ENCODE results near the gene NIT1. TPM values are rescaled to one million over a fixed set of nuclear protein-coding genes. Genes with fewer than 3 reads are reported as not detected.
A peak's percentile ranks its signal among the peaks of the same experiment; 100 is the strongest.

Gene NIT1
- total RNA-seq, 4 donors from 2014 or later: 28.3 to 58.2 (median 39.6) TPM

DNA sequence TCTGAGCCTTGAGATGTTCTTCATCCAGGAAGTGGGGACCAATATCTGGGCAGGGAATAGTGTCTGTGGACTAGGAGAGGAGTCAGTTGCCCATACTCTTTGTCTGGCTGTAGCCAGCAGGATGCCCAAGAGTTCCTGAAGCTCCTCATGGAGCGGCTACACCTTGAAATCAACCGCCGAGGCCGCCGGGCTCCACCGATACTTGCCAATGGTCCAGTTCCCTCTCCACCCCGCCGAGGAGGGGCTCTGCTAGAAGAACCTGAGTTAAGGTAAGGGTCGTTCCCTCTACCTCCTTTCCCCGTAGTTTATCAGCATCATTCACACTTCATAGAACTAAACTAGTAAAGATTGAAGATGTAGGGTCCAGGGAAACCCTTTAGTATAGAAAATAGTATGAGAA, 44.9 kb downstream of the NIT1 start:
- Histone ChIP-seq H3K27me3 (no peaks in the 10 kb centered on the region), H3K9me3 (no peaks in the 10 kb centered on the region), H3K36me3 (peaks cover 41% of the 10 kb centered on the region), H3K4me1 (peaks cover 53% of the 10 kb centered on the region), H3K27ac (no peak overlapping the region), H3K4me3 (no peak overlapping the region)
- WGBS: 84% methylated on average over 10 of the region's 10 CpGs
- peak in 1 of 2 donors; percentile 73 for DNase-seq (ENCODE audit: low spot score in 2 of 2)
- TF ChIP-seq POLR2AphosphoS5 (IDR thresholded peaks at IDR 0.05) (no peak), EP300 (IDR thresholded peaks at IDR 0.05) (no peak), POLR2A (IDR thresholded peaks at IDR 0.05) (no peak)
- TF ChIP-seq, protein P1, sequence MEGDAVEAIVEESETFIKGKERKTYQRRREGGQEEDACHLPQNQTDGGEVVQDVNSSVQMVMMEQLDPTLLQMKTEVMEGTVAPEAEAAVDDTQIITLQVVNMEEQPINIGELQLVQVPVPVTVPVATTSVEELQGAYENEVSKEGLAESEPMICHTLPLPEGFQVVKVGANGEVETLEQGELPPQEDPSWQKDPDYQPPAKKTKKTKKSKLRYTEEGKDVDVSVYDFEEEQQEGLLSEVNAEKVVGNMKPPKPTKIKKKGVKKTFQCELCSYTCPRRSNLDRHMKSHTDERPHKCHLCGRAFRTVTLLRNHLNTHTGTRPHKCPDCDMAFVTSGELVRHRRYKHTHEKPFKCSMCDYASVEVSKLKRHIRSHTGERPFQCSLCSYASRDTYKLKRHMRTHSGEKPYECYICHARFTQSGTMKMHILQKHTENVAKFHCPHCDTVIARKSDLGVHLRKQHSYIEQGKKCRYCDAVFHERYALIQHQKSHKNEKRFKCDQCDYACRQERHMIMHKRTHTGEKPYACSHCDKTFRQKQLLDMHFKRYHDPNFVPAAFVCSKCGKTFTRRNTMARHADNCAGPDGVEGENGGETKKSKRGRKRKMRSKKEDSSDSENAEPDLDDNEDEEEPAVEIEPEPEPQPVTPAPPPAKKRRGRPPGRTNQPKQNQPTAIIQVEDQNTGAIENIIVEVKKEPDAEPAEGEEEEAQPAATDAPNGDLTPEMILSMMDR (IDR thresholded peaks at IDR 0.05): no peak

DNA sequence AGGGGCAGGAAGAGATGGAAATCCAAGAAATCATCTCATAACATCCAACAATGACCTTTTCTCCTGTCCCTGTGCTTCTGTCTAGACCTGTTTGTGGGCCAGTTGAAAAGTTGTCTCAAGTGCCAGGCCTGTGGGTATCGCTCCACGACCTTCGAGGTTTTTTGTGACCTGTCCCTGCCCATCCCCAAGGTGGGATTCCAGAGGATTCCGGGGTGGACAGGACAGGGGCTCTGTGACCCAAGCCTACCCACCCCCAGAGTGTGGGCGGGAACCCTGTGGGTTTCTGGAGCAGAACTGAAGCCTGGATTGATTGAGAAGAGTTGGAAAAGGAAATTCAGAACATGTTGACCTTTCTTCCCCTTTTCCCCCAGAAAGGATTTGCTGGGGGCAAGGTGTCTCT, 45.9 kb downstream of the NIT1 start:
- WGBS: 87% methylated on average over 5 of the region's 5 CpGs
- Histone ChIP-seq H3K4me1 (peaks cover 51% of the 10 kb centered on the region), H3K9me3 (no peaks in the 10 kb centered on the region), H3K4me3 (no peak overlapping the region), H3K27me3 (no peaks in the 10 kb centered on the region), H3K27ac (no peak overlapping the region), H3K36me3 (peaks cover 42% of the 10 kb centered on the region)
- DNase-seq (ENCODE audit: low spot score in 2 of 2): peak; percentile 55 to 77
- TF ChIP-seq POLR2A (IDR thresholded peaks at IDR 0.05): no peak
- TF ChIP-seq EP300 (IDR thresholded peaks at IDR 0.05): no peak
- no peak for TF ChIP-seq POLR2AphosphoS5 (IDR thresholded peaks at IDR 0.05)
- TF ChIP-seq, protein P1 (IDR thresholded peaks at IDR 0.05): no peak

DNA sequence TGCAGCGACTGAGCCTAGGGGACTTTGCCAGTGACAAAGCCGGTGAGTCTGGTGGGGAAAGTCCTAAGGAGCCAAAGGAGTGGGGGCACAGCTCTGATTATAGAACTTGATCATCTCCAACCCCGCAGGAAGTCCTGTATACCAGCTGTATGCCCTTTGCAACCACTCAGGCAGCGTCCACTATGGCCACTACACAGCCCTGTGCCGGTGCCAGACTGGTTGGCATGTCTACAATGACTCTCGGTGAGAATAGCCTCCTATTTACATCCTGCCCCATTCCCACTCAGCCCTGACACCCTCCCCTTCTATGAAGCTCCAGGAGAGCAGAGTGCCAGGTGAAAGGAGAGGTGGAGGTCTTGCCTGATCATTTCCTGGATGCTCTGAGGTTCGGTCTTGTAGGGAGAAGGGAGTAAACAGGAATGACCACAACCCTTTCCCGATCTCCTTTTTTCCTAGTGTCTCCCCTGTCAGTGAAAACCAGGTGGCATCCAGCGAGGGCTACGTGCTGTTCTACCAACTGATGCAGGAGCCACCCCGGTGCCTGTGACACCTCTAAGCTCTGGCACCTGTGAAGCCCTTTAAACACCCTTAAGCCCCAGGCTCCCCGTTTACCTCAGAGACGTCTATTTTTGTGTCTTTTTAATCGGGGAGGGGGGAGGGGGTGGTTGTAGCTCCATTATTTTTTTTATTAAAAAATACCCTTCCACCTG, 47.2 kb downstream of the NIT1 start:
- H3K36me3 ChIP-seq: peaks cover 53% of the 10 kb centered on the region
- H3K27me3 ChIP-seq: no peaks in the 10 kb centered on the region
- H3K27ac ChIP-seq: peak overlapping the region; percentile 87
- peaks cover 45% of the 10 kb centered on the region for H3K4me1 ChIP-seq
- peak in 1 of 2 donors; percentile 69 for DNase-seq (ENCODE audit: low spot score in 2 of 2)
- H3K4me3 ChIP-seq: peak overlapping the region; percentile 81
- TF ChIP-seq POLR2AphosphoS5 (IDR thresholded peaks at IDR 0.05): no peak
- TF ChIP-seq, protein P1 (IDR thresholded peaks at IDR 0.05): no peak
- no peak for TF ChIP-seq POLR2A (IDR thresholded peaks at IDR 0.05)
- no peak for TF ChIP-seq EP300 (IDR thresholded peaks at IDR 0.05)
- WGBS: 57% methylated on average over 13 of the region's 14 CpGs
- H3K9me3 ChIP-seq: no peaks in the 10 kb centered on the region

DNA sequence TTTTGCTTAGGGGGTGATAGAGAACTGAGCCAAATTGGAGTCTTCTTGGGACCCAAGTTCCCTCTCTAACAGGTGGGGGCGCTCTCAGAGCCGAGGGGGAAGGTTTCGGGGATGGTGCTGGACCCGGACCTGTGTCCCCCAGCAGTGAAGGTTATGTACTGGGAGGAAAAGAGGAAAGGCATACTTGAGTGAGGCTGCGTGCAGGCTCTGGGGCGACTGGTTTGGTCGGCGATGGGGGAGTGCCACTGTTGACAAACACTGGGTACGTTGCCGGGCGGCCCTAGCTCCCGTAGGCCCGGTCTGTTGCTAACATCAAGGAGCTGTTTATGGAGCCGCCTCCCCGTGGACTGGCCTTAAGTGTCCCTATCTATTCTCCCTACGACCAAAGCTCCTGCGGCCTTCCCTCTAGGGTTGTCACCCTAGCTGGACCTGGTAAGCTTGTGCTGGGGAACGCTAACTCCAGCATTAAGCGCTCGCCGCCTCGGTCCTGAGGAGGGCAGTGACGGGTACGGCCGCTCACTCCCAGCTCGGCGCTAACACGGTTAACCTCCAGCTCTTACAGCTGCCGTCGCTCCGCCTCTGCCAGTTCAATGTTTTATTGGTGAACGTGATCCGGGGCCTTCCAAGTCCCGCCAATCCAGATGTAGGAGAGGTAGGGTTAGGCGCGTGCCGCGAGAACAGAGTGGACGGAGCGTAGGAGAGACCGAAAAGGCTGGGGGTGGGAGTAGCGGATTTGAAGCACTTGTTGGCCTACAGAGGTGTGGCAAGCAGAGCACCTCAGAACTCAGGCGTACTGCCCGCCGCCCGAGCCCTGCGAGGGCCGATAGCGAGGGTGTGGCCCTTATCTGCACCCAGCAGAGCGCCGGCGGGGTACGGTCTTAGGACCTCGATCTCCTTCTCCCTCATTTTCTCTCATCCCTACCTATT, 48.1 kb downstream of the NIT1 start, which contains the start of gene PPOX:
Gene PPOX, plus strand, starts transcription at position 685 of the 927 bp plus-strand sequence. CDS start 422 bp downstream, outside the sequence.
- Histone ChIP-seq H3K36me3 (peaks cover 58% of the 10 kb centered on the region), H3K27me3 (no peaks in the 10 kb centered on the region), H3K4me1 (peaks cover 35% of the 10 kb centered on the region), H3K9me3 (no peaks in the 10 kb centered on the region), H3K4me3 (peak within 1 kb of the TSS; percentile 81), H3K27ac (peak within 1 kb of the TSS; percentile 87)
- under 1% methylated on average over 41 of the region's 54 CpGs for WGBS
- DNase-seq (ENCODE audit: low spot score in 2 of 2): peak; percentile 98 to 99
- TF ChIP-seq, protein P1 (IDR thresholded peaks at IDR 0.05): peak in 1 of 2 donors; percentile 4
- peak in 1 of 2 donors; percentile 71 for TF ChIP-seq POLR2A (IDR thresholded peaks at IDR 0.05)
- peak; percentile 39 to 84 (median 76) for TF ChIP-seq POLR2AphosphoS5 (IDR thresholded peaks at IDR 0.05)
- no peak for TF ChIP-seq EP300 (IDR thresholded peaks at IDR 0.05)

All from suprapubic skin (tissue), 4 donors.